KMS-11 (cell line): ENCODE measurements around the gene NEK1.

ENCODE experiments used
- H2AFZ ChIP-seq: fragments of 200-600 bp; sonication (generic); 2 replicates; pipeline ENCODE4 v1.6.1; 2016; ENCODE audit warnings: antibody characterized with exemption, mixed run types, low read depth
- H3K27ac ChIP-seq: fragments of 200-600 bp; sonication (generic); 2 replicates; pipeline ENCODE4 v1.6.1; 2016; ENCODE audit warnings: mild to moderate bottlenecking, mixed run types
- H3K27me3 ChIP-seq: fragments of 200-600 bp; sonication (generic); 2 replicates; pipeline ENCODE4 v1.6.1; 2017; ENCODE audit warnings: mild to moderate bottlenecking, low read depth, mixed run types, moderate library complexity; ENCODE audit not compliant: insufficient read depth
- H3K36me3 ChIP-seq: fragments of 200-600 bp; sonication (generic); 2 replicates; pipeline ENCODE4 v1.6.1; 2017; ENCODE audit warnings: mild to moderate bottlenecking, mixed run types; ENCODE audit not compliant: insufficient read depth
- H3K4me1 ChIP-seq: fragments of 200-600 bp; sonication (generic); 2 replicates; pipeline ENCODE4 v1.6.1; 2016; ENCODE audit warnings: mild to moderate bottlenecking, low read depth, mixed run types; ENCODE audit not compliant: poor library complexity, severe bottlenecking
- H3K4me2 ChIP-seq: fragments of 200-600 bp; sonication (generic); 2 replicates; pipeline ENCODE4 v1.7.0; 2016; ENCODE audit warnings: mild to moderate bottlenecking, mixed run types
- H3K4me3 ChIP-seq: fragments of 200-600 bp; sonication (generic); IDR thresholded peaks from 2 replicates; pipeline ENCODE4 v1.6.1; 2017; ENCODE audit warnings: low read depth, low read length, mixed read lengths; ENCODE audit not compliant: insufficient read depth
- H3K79me2 ChIP-seq: fragments of 200-600 bp; sonication (generic); 2 replicates; pipeline ENCODE4 v1.6.1; 2016; ENCODE audit warnings: low read depth, mixed run types; ENCODE audit not compliant: insufficient read depth
- H3K9ac ChIP-seq: fragments of 200-600 bp; sonication (generic); 2 replicates; pipeline ENCODE4 v1.6.1; 2016; ENCODE audit warnings: mild to moderate bottlenecking, mixed run types
- H4K20me1 ChIP-seq: fragments of 200-600 bp; sonication (generic); 2 replicates; pipeline ENCODE4 v1.6.1; 2016; ENCODE audit warnings: mild to moderate bottlenecking, mixed run types; ENCODE audit not compliant: insufficient read depth
- CTCF ChIP-seq: fragments of 200-600 bp; sonication (generic); conservative IDR thresholded peaks from 2 replicates; pipeline ENCODE4 v1.6.1; 2017; ENCODE audit warnings: low read depth, mild to moderate bottlenecking, antibody characterized with exemption, low read length, moderate library complexity, mixed read lengths

NEK1 gene

GRCh38 chr4:169377367-169377766 is 235.0 kb downstream of the NEK1 start:
- H3K4me2 ChIP-seq: no peak overlapping the region
- no peak overlapping the region for H3K27ac ChIP-seq
- no peaks in the 10 kb centered on the region for H4K20me1 ChIP-seq
- H3K4me1 ChIP-seq: no peaks in the 10 kb centered on the region
- H3K9ac ChIP-seq: no peak overlapping the region
- H3K79me2 ChIP-seq: no peaks in the 10 kb centered on the region
- H3K4me3 ChIP-seq: no peak overlapping the region
- H3K27me3 ChIP-seq: no peaks in the 10 kb centered on the region
- H2AFZ ChIP-seq: no peak overlapping the region
- no peak for TF ChIP-seq CTCF
- H3K36me3 ChIP-seq: no peaks in the 10 kb centered on the region

GRCh38 chr4:169376421-169376820 is 236.0 kb downstream of the NEK1 start:
- Histone ChIP-seq H2AFZ (no peak overlapping the region), H3K27me3 (no peaks in the 10 kb centered on the region), H3K4me3 (no peak overlapping the region), H3K36me3 (no peaks in the 10 kb centered on the region), H3K79me2 (no peaks in the 10 kb centered on the region), H3K4me1 (no peaks in the 10 kb centered on the region), H3K27ac (no peak overlapping the region), H4K20me1 (no peaks in the 10 kb centered on the region), H3K9ac (no peak overlapping the region), H3K4me2 (no peak overlapping the region)
- no peak for TF ChIP-seq CTCF

- H2AFZ ChIP-seq: no peak overlapping the region
- no peaks in the 10 kb centered on the region for H4K20me1 ChIP-seq
- no peak overlapping the region for H3K9ac ChIP-seq
- H3K4me2 ChIP-seq: no peak overlapping the region
- H3K4me1 ChIP-seq: no peaks in the 10 kb centered on the region
- H3K79me2 ChIP-seq: no peaks in the 10 kb centered on the region
- H3K36me3 ChIP-seq: no peaks in the 10 kb centered on the region
- H3K27ac ChIP-seq: no peak overlapping the region
- no peak overlapping the region for H3K4me3 ChIP-seq
- H3K27me3 ChIP-seq: no peaks in the 10 kb centered on the region
- no peak for TF ChIP-seq CTCF
Observed at GRCh38 chr4:169372791-169373190, 239.6 kb downstream of the NEK1 start.

GRCh38 chr4:169369634-169370033 is 242.7 kb downstream of the NEK1 start:
- no peaks in the 10 kb centered on the region for H3K27me3 ChIP-seq
- TF ChIP-seq CTCF: no peak
- H3K79me2 ChIP-seq: no peaks in the 10 kb centered on the region
- no peak overlapping the region for H3K4me3 ChIP-seq
- H3K4me2 ChIP-seq: no peak overlapping the region
- H3K9ac ChIP-seq: no peak overlapping the region
- H2AFZ ChIP-seq: no peak overlapping the region
- no peak overlapping the region for H3K27ac ChIP-seq
- H3K36me3 ChIP-seq: no peaks in the 10 kb centered on the region
- no peaks in the 10 kb centered on the region for H3K4me1 ChIP-seq
- H4K20me1 ChIP-seq: no peaks in the 10 kb centered on the region

- Histone ChIP-seq H3K27me3 (no peaks in the 10 kb centered on the region), H3K79me2 (no peaks in the 10 kb centered on the region), H3K4me3 (no peak overlapping the region), H3K27ac (no peak overlapping the region), H3K4me1 (no peaks in the 10 kb centered on the region), H3K4me2 (no peak overlapping the region), H3K9ac (no peak overlapping the region), H3K36me3 (no peaks in the 10 kb centered on the region), H4K20me1 (no peaks in the 10 kb centered on the region), H2AFZ (no peak overlapping the region)
- TF ChIP-seq CTCF: no peak
Observed at GRCh38 chr4:169367826-169368225, 244.6 kb downstream of the NEK1 start.
